Stimulated activated CD4-positive, alpha-beta T cell treated with anti-CD3 and anti-CD28 coated beads, Interleukin-2, amount 100 ng/mL, for 4 hours (primary cell): ENCODE results near the gene RAB26.
"Not testable (repeated sequence)": the region's sequence is repeated elsewhere in the genome, so short reads cannot be mapped to it uniquely, and the experiment has no call there.

ENCODE experiments used
- DNase-seq: peaks from one replicate; pipeline ENCODE4 v3.0.0-alpha.2; 2020; ENCODE audit warnings: low read depth

The RAB26 gene, protein sequence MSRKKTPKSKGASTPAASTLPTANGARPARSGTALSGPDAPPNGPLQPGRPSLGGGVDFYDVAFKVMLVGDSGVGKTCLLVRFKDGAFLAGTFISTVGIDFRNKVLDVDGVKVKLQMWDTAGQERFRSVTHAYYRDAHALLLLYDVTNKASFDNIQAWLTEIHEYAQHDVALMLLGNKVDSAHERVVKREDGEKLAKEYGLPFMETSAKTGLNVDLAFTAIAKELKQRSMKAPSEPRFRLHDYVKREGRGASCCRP

DNA sequence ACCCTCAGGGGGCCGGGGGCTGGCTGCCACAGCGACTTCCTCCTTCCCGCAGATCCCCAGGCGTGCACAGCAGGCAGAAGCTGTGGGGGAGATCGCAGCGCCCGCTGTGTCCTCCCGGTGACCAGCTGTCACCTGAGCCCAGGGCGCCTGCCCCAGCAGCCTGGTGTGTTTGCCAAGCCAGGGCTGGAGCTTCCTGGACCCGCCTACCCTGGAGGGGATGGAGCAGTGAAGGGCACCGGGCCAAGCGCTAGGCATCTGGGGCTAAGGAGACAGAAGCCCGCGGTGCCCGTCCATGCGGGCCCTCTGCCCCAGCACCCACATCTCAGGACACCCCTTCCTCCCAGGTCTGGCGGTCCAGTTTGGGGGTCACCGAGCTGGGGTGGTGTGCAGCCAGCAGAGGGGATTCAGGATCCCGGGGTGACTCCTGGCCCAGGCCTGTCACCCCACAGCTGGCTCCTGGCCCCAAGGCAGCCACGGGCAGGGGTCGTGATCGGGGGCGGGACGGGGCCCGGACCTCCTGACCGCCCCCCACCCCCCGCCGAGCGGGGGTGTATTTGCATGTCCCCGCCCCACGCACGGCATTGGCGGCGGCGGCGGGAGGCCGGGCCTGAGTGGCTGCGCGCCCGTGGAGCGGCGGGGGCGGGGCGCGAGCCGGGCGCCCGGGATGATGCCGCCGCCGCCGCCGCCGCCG, at the start of gene RAB26:
TSS of gene RAB26 (plus strand) at position 645 of the 691 bp plus-strand sequence. CDS start 159 bp downstream, outside the sequence.
- peak; percentile 32 for DNase-seq

DNA sequence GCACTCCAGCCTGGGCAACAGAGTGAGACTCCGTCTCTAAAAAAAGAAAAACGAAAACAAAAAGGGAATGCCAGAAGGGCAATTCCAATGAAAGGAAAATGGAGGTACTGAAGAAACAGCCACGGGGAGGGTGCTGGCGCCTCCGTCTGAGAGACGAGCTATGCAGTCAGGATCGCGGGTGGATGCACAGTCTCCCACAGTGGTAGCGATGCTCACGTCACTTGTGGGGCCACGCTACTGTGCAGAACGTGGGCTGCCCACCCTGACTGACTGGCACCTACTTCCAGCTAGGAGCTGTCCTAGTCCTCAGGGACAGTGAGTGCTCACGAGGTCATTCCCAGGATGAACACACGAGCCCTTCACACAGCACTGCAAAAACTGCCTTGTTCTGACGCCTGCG, 46.8 kb upstream of the RAB26 start:
- not testable (repeated sequence) for DNase-seq

DNA sequence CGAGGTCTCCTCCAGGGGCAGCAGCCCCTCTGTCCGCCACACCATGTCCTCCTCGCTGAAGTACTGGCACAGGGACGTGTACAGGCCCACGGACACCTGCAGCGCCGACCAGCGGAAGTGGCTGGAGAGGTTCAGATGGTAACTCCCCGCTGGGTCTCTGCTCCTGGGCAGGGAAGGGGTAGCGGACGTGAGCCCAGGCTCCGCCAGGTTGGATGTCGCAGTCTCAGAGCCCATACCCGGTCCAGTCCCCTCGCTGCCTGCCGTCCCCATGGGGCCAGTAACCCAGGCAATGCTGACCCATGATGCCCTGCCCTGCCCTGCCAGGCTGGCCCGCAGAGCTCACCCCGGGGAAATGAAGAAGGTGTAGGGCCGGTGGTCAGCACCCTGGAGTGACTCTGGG, 46.0 kb upstream of the RAB26 start:
- no peak for DNase-seq

DNA sequence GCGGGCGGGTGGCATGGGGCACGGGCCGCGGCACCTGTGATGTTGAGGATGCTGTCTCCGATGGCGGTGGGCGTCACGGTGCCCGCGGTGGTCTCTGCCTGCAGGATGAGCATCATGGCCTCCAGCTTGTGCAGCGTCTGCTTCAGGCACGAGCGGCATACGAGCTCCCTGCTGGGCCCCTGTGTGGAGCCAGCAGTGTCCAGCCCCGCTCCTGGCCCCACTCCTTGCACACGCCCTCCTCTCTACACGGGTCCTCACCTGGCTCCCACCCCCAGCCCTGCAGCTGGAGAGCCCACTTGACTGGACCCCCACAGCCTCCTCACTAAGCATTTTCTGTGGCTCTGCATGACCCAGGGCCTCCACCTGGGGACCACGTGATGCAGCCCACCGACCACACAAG, 44.0 kb upstream of the RAB26 start:
- not testable (repeated sequence) for DNase-seq

DNA sequence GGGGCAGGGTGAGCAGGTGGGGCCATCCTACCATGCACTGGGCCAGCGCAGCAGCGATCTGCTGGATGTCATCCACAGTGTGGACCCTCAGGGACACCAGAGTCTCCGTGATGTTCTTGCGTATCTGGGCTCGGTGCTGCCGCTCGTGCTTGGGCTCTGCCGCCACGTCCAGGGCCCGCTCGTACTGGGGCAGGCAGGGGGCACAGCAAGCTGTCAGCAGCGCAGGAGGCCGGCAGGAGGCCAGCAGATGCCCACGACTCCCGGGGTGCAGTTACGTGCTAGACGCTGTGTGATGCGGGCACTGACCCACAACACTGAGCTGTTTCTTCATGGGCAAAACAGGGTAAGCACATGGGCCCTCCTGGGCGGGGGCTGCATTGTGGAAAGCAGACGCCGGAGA, 43.1 kb upstream of the RAB26 start:
- DNase-seq = not testable (repeated sequence)

DNA sequence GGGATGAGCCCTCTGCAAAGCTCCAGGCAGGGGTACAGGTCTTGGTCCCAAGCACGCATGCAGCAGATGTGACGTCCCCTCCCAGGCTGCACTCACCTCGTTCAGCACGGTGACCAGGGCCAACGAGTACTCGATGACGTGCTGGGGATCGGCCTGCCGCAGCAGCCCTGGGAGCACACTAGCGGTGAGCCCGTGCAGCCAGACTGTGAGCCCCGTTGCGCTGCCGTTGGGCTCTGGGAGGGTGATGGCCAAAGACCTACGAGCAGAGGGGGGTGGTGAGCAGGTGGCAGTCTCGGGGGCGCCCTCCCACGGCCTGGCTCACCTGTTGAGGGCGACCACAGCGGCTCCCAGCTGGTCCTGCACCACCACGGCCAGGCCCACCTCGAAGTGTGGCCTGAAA, 42.7 kb upstream of the RAB26 start:
- DNase-seq = not testable (repeated sequence)

DNA sequence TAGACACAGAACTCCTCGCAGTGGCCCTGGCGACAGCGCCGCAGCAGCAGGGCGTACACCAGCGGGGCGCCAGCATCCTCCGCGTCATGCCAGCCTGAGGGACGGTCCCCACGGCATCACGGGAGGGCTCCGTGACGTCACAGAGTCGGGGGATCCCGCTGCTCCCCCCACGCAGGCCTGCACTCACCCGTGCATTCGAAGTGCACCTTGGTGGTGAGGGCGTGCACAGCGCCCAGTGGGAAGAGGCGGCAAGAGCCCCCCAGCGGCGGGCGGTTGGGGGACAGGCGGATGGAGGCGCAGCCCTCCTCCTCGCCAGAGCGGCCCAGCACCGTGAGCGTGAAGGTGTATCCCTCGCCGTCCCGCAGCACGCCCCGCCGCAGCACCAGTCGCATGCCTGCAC, 42.2 kb upstream of the RAB26 start:
- not testable (repeated sequence) for DNase-seq

DNA sequence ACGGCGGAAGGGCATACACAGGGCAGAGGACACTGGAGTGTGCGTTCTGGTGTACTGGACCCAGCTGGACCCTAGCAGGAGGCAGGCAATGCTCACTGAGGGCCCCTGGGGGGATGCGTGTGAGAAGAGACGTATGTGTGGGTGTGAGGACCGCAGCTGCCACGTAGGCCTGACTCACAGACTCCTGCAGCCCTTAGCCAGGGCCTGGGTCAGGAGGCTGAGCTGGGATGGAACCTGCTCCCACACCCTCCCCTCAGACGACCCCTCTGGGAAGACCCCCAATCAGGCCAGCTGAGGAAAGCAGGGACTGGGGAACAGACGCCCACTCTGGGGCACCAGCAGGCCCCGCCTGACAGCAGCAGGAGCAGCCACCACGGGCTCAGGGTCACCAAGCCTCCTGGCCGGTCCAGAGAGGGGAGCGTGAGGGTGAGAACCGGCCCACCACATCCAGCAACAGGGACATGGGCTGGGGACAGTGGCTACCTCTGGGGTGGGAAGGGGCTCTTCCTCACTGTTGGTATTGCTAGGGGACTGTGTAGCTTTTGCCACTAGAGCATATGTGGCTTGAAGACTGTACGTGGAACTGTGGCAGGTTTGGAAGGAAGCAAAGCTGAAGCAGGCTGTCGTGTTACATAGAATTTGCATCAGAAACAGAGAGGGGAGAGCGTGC, 41.2 kb upstream of the RAB26 start:
- not testable (repeated sequence) for DNase-seq

DNA sequence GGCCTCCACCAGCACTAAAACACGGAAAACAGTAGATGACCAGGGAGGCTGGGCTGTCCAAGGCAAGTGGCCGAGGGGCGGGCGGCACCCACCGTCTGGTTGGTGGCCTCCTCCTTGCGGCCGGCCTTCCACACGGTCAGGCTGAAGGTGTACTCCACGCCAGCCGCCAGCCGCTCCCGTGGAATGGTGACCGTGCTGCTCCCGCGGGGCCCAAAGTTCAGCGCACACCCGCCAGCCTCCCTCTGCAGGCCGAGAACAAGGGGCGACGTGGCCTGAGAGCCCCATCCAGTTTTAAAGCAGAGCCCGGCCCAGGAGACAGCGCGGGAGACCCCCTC, 40.7 kb upstream of the RAB26 start:
- DNase-seq = not testable (repeated sequence)

DNA sequence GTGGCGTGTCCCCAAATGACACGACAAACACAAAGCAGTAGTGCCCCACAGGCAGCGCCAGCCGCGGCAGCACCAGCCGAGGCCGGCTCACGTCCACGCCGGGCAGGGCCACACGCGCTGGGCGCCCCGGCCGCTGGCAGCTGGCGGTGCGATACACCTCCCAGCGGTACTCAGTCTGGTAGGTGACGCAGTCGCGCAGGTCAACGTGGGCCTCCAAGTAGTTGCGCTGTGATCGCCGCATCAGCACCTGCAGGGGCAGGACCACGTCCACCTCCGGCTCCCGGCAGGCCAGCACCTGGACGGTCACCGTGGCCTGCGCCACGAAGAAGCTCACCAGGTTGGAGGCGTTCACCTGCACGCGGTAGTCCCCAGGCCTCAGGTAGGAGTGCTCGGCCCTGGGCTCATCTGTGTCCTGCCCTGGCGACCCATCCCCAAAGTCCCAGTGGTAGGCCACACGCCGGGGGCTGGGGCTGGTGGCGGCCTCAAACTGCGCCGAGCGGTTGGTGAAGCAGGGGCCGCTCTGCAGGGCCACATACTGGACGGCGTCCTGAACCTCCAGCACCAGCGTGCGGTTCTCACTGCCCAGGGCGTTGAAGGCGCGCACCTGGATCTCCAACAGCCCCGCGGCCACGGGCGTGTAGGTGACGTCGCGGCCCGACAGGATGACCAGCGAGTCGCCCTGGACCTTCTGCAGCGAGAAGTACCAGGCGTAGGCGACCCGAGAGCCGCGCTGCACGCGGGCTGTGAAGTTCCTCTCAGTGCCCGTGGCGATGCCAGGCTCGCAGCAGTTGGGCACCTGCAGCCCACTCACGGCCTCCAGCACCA, 39.8 kb upstream of the RAB26 start:
- DNase-seq = not testable (repeated sequence)

DNA sequence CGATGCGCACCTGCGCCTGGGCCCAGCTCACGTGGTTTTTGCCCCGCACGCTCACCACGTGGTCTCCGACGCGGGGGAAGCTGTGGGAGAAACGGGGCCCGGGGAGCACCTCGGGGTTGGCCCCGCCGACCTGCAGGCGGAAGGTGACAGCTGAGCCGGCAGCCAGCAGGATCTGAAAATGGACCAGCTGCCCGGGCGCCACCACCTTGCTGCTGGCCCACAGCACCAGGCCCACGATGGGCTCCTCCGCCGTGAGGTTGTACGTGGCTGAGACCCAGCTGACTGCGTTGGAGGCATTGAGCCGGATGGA, 39.2 kb upstream of the RAB26 start:
- DNase-seq = not testable (repeated sequence)

DNA sequence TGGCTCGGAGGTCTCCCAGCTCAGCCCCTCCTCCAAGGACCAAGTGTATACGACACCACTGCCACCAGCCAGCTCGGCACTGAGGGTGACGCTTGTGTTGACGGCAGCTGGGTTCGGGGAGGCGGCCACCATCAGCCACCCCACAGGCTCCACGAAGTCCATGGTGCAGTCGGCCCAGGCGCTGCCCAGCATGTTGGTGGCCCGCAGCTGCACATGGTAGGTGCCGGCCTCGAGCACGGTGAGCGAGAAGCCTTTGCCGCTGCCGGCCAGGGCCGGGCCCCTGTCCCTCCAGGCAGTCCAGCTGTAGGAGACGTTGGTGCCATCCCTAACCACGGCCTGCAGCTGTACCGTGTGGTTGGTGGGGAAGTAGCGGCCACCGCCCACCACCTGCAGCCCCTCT, 38.6 kb upstream of the RAB26 start:
- DNase-seq = not testable (repeated sequence)

DNA sequence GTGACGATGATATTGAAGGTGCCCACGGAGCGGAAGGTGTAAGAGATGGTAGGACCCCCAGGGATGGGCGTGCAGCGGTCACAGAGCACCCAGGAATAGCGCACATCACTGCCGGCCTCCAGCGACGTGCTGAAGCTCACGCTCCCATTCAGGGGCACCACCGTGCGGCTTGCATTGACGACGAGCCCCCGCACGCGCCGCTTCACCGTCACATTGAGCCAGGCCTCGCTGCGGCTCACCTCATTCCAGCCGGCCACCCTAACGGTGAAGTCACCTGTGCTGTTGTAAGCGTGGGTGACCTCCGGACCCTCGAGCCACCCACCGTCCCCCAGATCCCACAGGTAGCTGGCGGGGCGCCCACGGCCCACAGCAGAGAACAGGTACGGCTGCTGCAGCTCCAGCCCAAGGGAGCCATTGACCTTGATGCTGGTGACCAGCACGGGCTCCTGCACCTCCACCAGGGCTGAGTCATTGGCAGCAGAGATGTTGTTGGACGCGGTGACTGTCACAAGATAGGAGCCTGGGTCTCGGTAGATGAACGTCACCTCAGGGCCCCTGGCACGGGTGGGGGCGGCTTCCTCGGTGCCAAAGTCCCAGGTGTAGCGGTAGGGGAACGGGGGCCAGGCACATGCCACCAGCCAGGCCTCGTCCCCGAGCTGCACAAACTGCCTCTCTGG, 38.0 kb upstream of the RAB26 start:
- DNase-seq = not testable (repeated sequence)

DNA sequence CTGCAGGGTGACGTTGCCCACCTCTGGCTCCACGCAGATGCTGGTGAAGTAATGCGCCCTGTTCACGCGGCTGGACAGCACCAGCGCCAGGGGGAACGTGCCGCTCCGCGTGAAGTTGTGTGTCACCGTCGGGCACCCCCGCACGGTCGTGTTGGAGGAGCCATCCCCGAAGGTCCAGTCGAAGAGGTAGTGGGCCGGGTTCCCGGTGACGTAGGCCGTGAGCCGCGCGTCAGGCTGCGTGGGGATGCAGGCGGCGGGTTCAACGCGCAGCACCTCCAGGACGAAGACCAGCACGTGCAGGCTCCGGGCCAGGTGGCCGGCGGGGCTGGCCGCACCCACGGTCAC, 37.4 kb upstream of the RAB26 start:
- not testable (repeated sequence) for DNase-seq

DNA sequence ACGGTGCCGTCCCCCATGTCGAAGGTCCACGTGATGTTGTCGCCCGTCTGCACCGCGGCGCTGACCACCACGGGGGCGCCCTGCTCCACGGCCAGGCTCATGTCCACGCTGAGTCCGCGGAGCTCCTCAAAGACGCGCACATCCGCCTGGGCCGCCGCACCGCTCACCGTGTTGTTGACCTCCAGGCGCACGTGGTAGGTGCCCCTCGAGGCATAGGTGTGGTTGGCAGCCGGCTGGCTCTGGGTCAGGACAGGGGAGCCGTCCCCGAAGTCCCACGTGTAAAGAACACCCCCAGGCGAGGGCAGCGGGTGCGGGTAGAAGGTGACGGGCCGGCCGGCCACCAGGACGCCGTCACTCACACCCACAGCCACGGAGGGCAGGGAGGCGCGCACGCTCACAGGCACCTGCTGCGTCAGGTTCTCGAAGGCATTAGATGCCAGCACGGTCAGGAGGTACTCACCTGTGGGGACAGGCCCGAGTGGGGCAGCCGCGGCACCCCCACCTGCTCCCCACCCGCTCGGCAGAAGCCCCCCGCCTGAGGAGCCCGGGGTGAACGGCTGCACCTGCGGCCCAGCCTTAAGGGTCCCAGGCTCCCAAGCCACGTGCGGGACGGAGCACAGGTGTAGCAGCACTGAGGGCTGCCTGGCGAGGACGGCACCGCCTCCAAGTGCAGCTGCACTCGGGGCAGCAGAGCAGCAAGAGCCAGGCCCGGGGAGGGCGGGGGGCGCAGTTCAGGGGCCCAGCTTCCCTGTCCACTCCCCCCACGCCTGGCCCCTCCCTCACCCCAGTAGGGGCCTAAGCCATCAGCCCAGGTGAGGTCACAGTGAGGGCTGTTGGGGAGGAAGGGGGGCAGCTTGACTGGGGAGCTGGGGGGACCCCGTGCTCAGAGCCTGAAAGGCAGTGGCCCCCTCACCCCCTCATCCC, 36.8 kb upstream of the RAB26 start:
- DNase-seq = not testable (repeated sequence)

DNA sequence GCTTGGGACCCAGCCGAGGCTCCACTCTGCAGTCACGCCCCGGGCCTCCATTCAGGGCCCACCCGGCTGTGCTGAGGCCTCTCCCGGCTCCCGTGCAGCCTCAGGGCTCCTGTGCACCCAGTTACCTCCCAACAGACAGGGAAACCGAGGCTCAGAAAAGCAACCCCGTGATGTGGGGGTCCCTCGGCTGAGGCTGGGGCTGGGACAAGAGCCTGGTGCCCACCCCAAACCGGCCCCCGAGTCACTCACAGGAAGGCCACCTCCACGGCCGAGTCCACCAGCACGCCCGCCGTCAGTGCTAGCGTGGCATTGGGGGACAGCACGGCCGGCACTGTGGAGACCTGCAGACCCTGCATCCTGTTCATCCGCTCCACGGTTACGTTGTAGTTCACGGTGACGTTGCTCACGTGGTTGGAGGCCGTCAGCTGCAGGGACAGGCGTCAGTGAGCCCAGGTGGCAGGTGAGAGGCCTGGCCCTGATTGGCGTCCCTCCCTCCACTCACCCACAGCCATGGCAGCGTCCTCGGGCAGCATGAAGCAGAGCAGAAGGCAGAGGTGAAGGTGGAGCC, 35.8 kb upstream of the RAB26 start:
- not testable (repeated sequence) for DNase-seq

DNA sequence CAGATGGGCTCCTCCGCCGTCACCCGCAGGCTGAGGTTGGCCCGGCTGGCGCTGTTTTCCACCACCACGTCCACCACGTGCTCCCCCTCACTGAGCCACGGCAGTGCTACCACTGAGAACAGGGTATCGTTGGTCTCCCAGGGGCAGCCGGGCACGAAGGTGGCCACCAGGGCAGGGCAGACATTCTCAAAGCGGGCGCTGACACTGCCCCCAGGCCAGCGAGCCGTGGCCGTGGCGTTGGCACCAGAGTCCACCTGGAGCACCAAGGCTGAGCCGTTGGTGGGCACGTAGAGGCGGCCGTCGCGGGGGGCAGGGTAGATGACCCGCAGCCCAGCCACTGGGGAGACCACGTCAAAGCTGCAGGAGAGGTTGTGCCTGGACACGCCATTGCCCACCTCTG, 34.2 kb upstream of the RAB26 start:
- DNase-seq = not testable (repeated sequence)

DNA sequence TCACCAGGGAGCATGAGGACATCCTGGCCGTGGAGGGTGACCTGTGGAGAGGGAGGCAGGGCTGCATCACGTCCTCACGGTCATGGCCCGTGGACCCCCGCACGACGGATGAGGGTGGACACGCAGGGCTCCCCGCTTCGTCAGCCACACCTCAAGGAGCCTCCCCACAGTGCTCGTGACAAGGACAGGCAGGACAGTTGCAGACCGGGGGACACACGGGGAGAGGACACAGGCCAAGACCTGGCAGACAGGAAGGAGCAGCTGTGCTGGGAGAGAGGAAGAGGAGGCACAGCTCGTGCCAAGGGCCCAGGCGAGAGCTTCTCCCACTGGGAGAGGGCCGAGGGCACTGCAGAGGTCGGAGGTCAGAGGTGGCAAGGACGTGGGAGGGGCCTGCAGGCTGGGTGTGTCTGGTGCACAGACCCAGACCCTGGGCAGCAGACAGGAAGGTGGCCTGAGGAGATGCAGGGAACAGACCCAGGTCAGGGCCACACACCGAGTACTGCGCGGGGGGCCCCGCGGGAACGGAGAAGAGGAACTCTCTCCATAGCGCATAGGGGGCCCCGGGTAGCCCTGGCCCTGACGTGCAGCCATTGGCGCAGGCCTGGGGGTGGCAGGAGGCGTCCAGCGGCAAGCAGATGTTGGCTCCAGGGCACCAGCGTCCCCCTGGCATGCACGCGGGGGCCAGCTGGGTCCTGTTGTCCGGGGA, 33.4 kb upstream of the RAB26 start:
- not testable (repeated sequence) for DNase-seq

DNA sequence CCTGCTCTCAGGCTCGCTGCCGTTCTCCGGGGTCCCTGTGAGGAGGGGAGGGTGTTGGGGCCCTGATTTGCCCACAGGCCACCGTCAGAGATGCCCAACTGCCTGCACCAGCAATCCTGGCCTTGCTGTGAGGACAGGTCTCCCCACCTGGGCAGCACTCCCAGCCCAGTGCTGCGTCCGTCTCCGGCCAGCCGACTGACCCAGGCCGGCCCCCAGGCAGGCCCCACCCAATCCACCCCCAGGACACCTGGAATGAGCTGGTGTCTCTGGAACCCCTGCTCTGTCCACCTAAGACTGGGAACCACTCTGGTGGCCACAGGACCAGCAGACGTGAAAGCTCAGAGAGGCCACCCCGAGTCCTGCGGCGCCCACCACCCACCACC, 32.8 kb upstream of the RAB26 start:
- no peak for DNase-seq

DNA sequence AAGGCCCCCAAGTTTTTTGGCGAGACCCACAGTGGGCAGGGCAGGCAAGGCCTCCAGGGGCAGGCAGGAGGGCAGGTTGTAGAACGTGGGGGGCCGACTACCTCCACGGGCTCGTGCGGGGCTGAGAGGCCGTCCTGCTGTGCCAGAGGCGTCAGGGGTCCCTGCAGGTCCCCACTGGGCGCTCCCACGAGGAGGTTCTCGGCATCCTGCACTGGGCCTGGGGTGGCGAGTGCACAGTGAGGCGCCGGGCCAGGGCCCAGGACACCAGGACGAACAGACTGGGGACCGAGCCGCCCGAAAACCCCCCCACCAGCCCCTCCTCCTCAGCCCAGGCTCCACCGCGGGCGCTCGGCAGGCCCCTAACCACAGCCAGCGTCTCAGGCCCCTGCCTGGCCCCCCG, 32.0 kb upstream of the RAB26 start:
- DNase-seq = not testable (repeated sequence)
